H1 (cell line): Measurements from ENCODE around the gene FBXO47. TPM values are rescaled to one million over a fixed set of nuclear protein-coding genes. Genes with fewer than 3 reads are reported as not detected.

Source experiments
- CHD2 ChIP-seq: IDR thresholded peaks from 2 replicates; pipeline ENCODE4 v1.6.1; 2012; ENCODE audit warnings: low read length, improper control_type of control experiment
- GABPA ChIP-seq: IDR thresholded peaks from 2 replicates; pipeline ENCODE4 v1.6.1; 2011; ENCODE audit warnings: mild to moderate bottlenecking, low read length, moderate library complexity, borderline replicate concordance; ENCODE audit not compliant: insufficient read depth
- HDAC2 ChIP-seq, 2 experiments: fragments of 300-600 bp in 1 of 2; sonication (generic) in 1 of 2; IDR thresholded peaks; 2 replicates each; pipeline ENCODE4 v1.6.1; 2011 to 2012; ENCODE audit warnings: low read depth in 2 of 2, low read length in 2 of 2, mild to moderate bottlenecking in 2 of 2, moderate library complexity in 2 of 2, borderline replicate concordance in 1 of 2, inconsistent platforms in 1 of 2
- SIX5 ChIP-seq: IDR thresholded peaks from 2 replicates; pipeline ENCODE4 v1.6.1; 2011; ENCODE audit warnings: mild to moderate bottlenecking, low read depth, low read length
- SP1 ChIP-seq: IDR thresholded peaks from 2 replicates; pipeline ENCODE4 v1.6.1; 2011; ENCODE audit warnings: low read depth, low read length
- SP2 ChIP-seq: IDR thresholded peaks from 2 replicates; pipeline ENCODE4 v1.6.1; 2012; ENCODE audit warnings: mild to moderate bottlenecking, low read length, inconsistent platforms
- YY1 ChIP-seq: IDR thresholded peaks from 2 replicates; pipeline ENCODE4 v1.6.1; 2011; ENCODE audit warnings: low read depth, mild to moderate bottlenecking, low read length
- polyA plus RNA-seq, 7 experiments: library from polyadenylated mRNA; depleted of rRNA in 3 of 7; stranded (reverse) in 5 of 7; unstranded in 2 of 7; fragments of >200 nt in 5 of 7; fragments of 200-250 nt in 2 of 7; gene quantifications; 1 replicate in 5 of 7; 2 replicates in 1 of 7; 4 replicates in 1 of 7; pipeline versions ENCODE4 v1.2.1 to v1.2.3, GENCODE V29; 2011 to 2013; ENCODE audit warnings: missing spikeins in 2 of 7, mixed read lengths in 2 of 7
- total RNA-seq: library from RNA; stranded (reverse); fragmentation: NEBNext Ultra II Directional; extraction: Animal tissue kit (Norgen Biotek cat#: 25700); gene quantifications from 2 replicates; pipeline ENCODE4 v1.2.1, GENCODE V29; 2021

FBXO47 gene
- total and polyA plus RNA-seq, 2 of the 8 experiments (the other 6 are each of a cell fraction or from before 2014, with no cell fraction given): not detected

DNA sequence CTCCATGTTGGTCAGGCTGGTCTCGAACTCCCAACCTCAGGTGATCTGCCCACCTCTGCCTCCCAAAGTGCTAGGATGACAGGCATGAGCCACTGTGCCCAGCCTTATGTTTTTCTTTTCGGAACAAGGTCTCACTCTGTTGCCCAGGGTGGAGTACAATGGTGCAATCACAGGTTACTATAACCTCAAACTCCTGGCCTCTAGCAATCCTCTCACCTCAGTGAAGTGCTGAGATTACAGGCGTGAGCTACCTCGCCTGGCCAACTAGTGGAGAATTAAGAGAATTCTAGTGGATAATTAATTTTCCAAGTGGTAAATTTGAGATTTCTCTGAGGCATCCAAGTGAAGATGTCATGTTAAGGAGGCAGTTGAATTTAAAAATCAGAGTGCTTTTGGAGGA lies 2.9 kb upstream of the FBXO47 start (continued):
- TF ChIP-seq HDAC2 (IDR thresholded peaks at IDR 0.05; ENCODE audit: borderline replicate concordance in 1 of 2, low read depth in 2 of 2, low read length in 2 of 2) (no peak), SP1 (no peak), YY1 (no peak), SIX5 (no peak), SP2 (no peak), GABPA (no peak), CHD2 (no peak)
- TF ChIP-seq, all 59 proteins: peak for 2
